ENCODE data around the gene JARID2.

Gene JARID2

GRCh38 chr6:15245361-15246216 is at the start of gene JARID2:
Gene JARID2, plus strand, starts transcription at chr6:15246069. Its CDS starts 471 bp downstream, at chr6:15246540.
- peak within 1 kb of the TSS; percentile 67 for H3K4me3 ChIP-seq (ENCODE audit: low read depth, low read length)
- no peak for TF ChIP-seq CTCF (IDR thresholded peaks at IDR 0.05; ENCODE audit: control insufficient read depth, extremely low read depth, insufficient read depth)
- peak; percentile 95 for DNase-seq (ENCODE audit: low read depth)

GRCh38 chr6:15200087-15200486 is 45.8 kb upstream of the JARID2 start:
- TF ChIP-seq CTCF (IDR thresholded peaks at IDR 0.05; ENCODE audit: control insufficient read depth, extremely low read depth, insufficient read depth), result no peak
- no peak for DNase-seq (ENCODE audit: low read depth)
- H3K4me3 ChIP-seq (ENCODE audit: low read depth, low read length), result no peak overlapping the region

- no peak overlapping the region for H3K4me3 ChIP-seq (ENCODE audit: low read depth, low read length)
- TF ChIP-seq CTCF (IDR thresholded peaks at IDR 0.05; ENCODE audit: control insufficient read depth, extremely low read depth, insufficient read depth), result no peak
- no peak for DNase-seq (ENCODE audit: low read depth)
These were observed 40.5 kb upstream of the JARID2 start for GRCh38 chr6:15205321-15205720.

GRCh38 chr6:15206887-15207286 is 39.0 kb upstream of the JARID2 start:
- no peak for DNase-seq (ENCODE audit: low read depth)
- no peak overlapping the region for H3K4me3 ChIP-seq (ENCODE audit: low read depth, low read length)
- no peak for TF ChIP-seq CTCF (IDR thresholded peaks at IDR 0.05; ENCODE audit: control insufficient read depth, extremely low read depth, insufficient read depth)

DNA sequence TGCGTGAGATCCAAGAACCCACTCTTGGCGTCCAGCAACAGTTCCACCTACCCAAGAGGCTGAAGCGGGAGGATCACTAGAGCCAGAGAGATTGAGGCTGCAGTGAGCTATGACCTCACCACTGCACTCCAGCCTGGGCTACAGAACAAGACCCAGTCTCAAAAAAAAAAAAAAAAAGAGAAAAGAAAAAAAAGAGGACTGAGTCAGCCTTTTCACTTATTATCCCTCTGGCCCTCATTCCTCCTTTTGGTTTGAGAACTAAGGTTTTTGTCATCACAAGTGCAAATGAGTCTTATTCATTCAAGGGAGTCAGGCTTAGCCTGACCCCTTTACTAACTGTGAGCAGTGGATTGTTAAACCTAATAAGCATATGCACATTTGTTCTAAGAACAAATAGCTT is 37.9 kb upstream of the JARID2 start:
- no peak for DNase-seq (ENCODE audit: low read depth)
- TF ChIP-seq CTCF (IDR thresholded peaks at IDR 0.05; ENCODE audit: control insufficient read depth, extremely low read depth, insufficient read depth), result no peak

GRCh38 chr6:15213838-15214400 is 31.9 kb upstream of the JARID2 start:
- TF ChIP-seq CTCF (IDR thresholded peaks at IDR 0.05; ENCODE audit: control insufficient read depth, extremely low read depth, insufficient read depth), result no peak
- DNase-seq (ENCODE audit: low read depth), result peak; percentile 63
- H3K4me3 ChIP-seq (ENCODE audit: low read depth, low read length), result no peak overlapping the region

More for the DNA sequence above, 37.9 kb upstream of the JARID2 start:
- H3K4me3 ChIP-seq (ENCODE audit: low read depth, low read length), result no peak overlapping the region
